Right lobe of liver (tissue), 6 donors: Measurements from ENCODE around the gene STX5. TPM values are rescaled to one million over a fixed set of nuclear protein-coding genes. Genes with fewer than 3 reads are reported as not detected.
"Not testable (repeated sequence)": the region's sequence is repeated elsewhere in the genome, so short reads cannot be mapped to it uniquely, and the experiment has no call there.

Source experiments
- ATAC-seq, 4 donors: fragments of 200-7000 bp; cut with Tn5 transposase; one replicate each; pipeline ENCODE4 v1.9.1; 2020; ENCODE audit warnings: mild to moderate bottlenecking in 4 of 4, moderate library complexity in 4 of 4
- DNase-seq, 3 donors: peaks; one replicate each; pipeline ENCODE4 v3.0.0-alpha.2; 2020
- H3K27ac ChIP-seq, 3 donors: fragments of 200-600 bp; one replicate each; pipeline ENCODE4 v1.8.0; 2022
- H3K27me3 ChIP-seq, 2 donors: fragments of 200-600 bp; one replicate each; pipeline ENCODE4 v1.8.0; 2022
- H3K36me3 ChIP-seq, 4 donors: fragments of 200-600 bp; sonication (generic) in 1 of 4; one replicate each; pipeline versions ENCODE4 v1.5.1 to v1.8.0; 2017 to 2022; ENCODE audit warnings: control low read depth in 1 of 4
- H3K4me1 ChIP-seq, 4 donors: fragments of 200-600 bp; sonication (generic) in 1 of 4; one replicate each; pipeline versions ENCODE4 v1.5.1 to v1.8.0; 2017 to 2022; ENCODE audit warnings: control low read depth in 1 of 4
- H3K4me3 ChIP-seq, 3 donors: fragments of 200-600 bp; one replicate each; pipeline ENCODE4 v1.8.0; 2022
- H3K9me3 ChIP-seq, 4 donors: fragments of 200-600 bp; sonication (generic) in 1 of 4; one replicate each; pipeline versions ENCODE4 v1.5.1 to v1.8.0; 2017 to 2022; ENCODE audit warnings: control low read depth in 1 of 4
- CTCF ChIP-seq, 4 donors: fragments of 200-600 bp in 3 of 4; fragments of 450-650 bp in 1 of 4; IDR thresholded peaks; one replicate each; pipeline versions ENCODE4 v1.5.1 to v1.8.0; 2016 to 2022; ENCODE audit warnings: antibody characterized with exemption in 4 of 4, mild to moderate bottlenecking in 2 of 4
- POLR2A ChIP-seq: fragments of 450-650 bp; IDR thresholded peaks from one replicate; pipeline ENCODE4 v1.6.1; 2017; ENCODE audit warnings: antibody characterized with exemption, mild to moderate bottlenecking
- WGBS: methylation state at CpG from one replicate; pipeline ENCODE4 v1.1.6; 2018; ENCODE audit warnings: low coverage, low lambda C conversion rate; ENCODE audit not compliant: insufficient coverage; ENCODE audit errors: missing lambda C conversion rate; 5-methylcytosine and 5-hydroxymethylcytosine counted together
- intact Hi-C, 2 donors: fragments of 100-400 bp; cut with DNase I; formaldehyde crosslinking; loops; one replicate each; pipeline versions ENCODE4 v1.11.2 to v1.14.1; 2022
- total RNA-seq, 6 experiments: library from RNA; depleted of rRNA in 2 of 6; stranded (reverse); fragments of >200 nt in 2 of 6; fragmentation: NEBNext Ultra II Directional in 3 of 6; extraction: Animal tissue kit (Norgen Biotek cat#: 25700) in 3 of 6; gene quantifications; one replicate each; pipeline versions ENCODE4 v1.1.0 to v1.2.4, GENCODE V29; 2016 to 2023
- donor health status: DM: no; HTN: yes; CAD: no.
- donor health status: DM: no; HTN: no; CAD: no.
- donor health status: DM: no; HTN: no; CAD: no.
- donor health status: DM: no; HTN: yes; CAD: no.
- donor health status: DM: no; HTN: yes; CAD: no.

The STX5 gene
- total RNA-seq, 6 experiments from 2014 or later, result 22.1 to 27.8 (median 24.6) TPM

DNA sequence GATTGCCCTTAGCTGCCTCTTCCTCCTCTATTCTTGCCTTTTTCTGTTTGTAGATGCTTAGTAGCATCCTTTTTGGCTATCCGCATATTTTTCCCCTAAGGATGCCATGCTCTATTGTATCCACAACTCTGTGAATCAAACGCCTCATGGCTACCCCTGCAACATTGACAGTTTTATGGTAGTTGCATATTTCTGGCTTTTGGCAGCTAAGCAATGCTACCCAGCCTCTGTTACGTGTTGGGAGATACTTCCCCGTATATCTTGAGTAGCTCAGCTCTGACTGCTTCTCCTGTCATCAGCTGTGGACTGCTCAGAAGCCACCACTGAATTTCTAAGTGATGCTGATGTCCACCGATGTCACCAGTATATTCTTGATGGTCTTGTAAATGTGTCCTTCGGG lies 33.8 kb upstream of the STX5 start:
- TF ChIP-seq CTCF (IDR thresholded peaks at IDR 0.05), result no peak
- no peak for TF ChIP-seq POLR2A
- H3K36me3 ChIP-seq, result no peaks in the 10 kb centered on the region
- ATAC-seq (no peak), DNase-seq (no peak)
- no peak overlapping the region for H3K4me3 ChIP-seq
- intact Hi-C loops, result no loop called here
- H3K4me1 ChIP-seq, result no peaks in the 10 kb centered on the region
- 81% methylated on average over 6 of the region's 6 CpGs for WGBS
- no peak overlapping the region for H3K27ac ChIP-seq
- no peaks in the 10 kb centered on the region for H3K27me3 ChIP-seq
- H3K9me3 ChIP-seq, result no peaks in the 10 kb centered on the region

GRCh38 chr11:62863687-62864335 lies 32.0 kb upstream of the STX5 start:
- ATAC-seq (no peak), DNase-seq (no peak)
- WGBS, result 87% methylated on average over 4 of the region's 4 CpGs
- TF ChIP-seq POLR2A (no peak), CTCF (IDR thresholded peaks at IDR 0.05) (no peak)
- Histone ChIP-seq H3K36me3 (no peaks in the 10 kb centered on the region), H3K4me3 (no peak overlapping the region), H3K27me3 (no peaks in the 10 kb centered on the region), H3K27ac (no peak overlapping the region), H3K4me1 (no peaks in the 10 kb centered on the region), H3K9me3 (no peaks in the 10 kb centered on the region)
- intact Hi-C loops, result no loop called here

GRCh38 chr11:62861564-62862192 lies 29.8 kb upstream of the STX5 start:
- H3K27me3 ChIP-seq, intact Hi-C loops, H3K27ac ChIP-seq, H3K9me3 ChIP-seq, DNase-seq, H3K4me1 ChIP-seq, H3K36me3 ChIP-seq, ATAC-seq, H3K4me3 ChIP-seq: not testable (repeated sequence)
- 86% methylated on average over 7 of the region's 16 CpGs for WGBS

DNA sequence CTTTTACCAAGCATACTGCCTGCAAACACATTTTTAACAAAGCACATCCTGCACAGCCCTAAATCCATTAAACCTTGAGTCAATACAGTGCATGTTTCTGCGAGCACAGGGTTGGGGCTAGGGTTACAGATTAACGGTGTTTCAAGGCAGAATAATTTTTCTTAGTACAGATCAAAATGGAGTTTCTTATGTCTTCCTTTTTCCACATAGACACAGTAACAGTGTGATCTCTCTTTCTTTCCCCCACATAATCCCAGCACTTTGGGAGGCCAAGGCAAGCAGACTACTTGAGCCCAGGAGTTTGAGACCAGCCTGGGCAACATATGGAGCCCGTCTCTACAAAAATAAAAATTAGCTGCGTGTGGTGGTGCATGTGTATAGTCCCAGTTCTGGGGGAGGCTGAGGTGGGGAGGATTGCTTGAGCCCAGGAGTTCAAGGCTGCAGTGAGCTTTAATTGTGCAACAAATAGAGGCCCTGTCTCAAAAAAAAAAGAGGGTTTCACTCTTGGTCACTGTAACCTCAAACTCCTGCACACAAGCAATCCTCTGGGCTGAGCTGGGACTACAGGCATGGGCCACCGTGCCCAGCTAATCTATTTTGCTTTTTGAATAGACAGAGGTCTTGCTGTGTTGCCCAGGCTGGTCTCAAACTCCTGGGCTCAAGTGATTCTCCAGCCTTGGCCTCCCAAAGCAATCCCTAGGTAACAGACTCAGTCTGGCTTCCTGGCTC lies 29.1 kb upstream of the STX5 start:
- Histone ChIP-seq H3K4me3 (no peak overlapping the region), H3K4me1 (no peaks in the 10 kb centered on the region), H3K36me3 (no peaks in the 10 kb centered on the region), H3K27ac (no peak overlapping the region), H3K9me3 (no peaks in the 10 kb centered on the region), H3K27me3 (no peaks in the 10 kb centered on the region)
- TF ChIP-seq CTCF (IDR thresholded peaks at IDR 0.05), result no peak
- 57% methylated on average over 3 of the region's 5 CpGs for WGBS
- intact Hi-C loops, result no loop called here
- DNase-seq (no peak), ATAC-seq (no peak)

GRCh38 chr11:62859281-62859703 lies 27.4 kb upstream of the STX5 start:
- H3K9me3 ChIP-seq, H3K4me3 ChIP-seq, ATAC-seq, H3K36me3 ChIP-seq, H3K27ac ChIP-seq, H3K4me1 ChIP-seq, H3K27me3 ChIP-seq, DNase-seq: not testable (repeated sequence)
- WGBS, result 85% methylated on average over 5 of the region's 8 CpGs
- intact Hi-C loops, result loop anchor here in 1 of 2 donors (10.0 kb wide), 1 partner anchor 74 kb away; the partner anchor contains the start of gene TMEM179B
